Endothelial cell of umbilical vein (primary cell): ENCODE results near the gene FUT2. TPM values are rescaled to one million over a fixed set of nuclear protein-coding genes. Genes with fewer than 3 reads are reported as not detected.

Source experiments
- BruUV-seq: library from RNA; stranded (reverse); fragments of 400-500 nt; replicated peaks from 2 replicates; lab custom pipeline; 2021; lab: Mats Ljungman, UMichigan
- CTCF ChIA-PET: fragments of 300-600, 350-600 bp; sonication (Branson Sonifier 250); formaldehyde crosslinking; loops from one replicate; lab custom pipeline; 2021; ENCODE audit warnings: antibody characterized with exemption, inconsistent platforms; lab: Charles Lee
- POLR2A ChIA-PET: fragments of 300-600, 350-600 bp; sonication (Branson Sonifier 250); formaldehyde crosslinking; loops from one replicate; lab custom pipeline; 2021; ENCODE audit warnings: antibody characterized with exemption, inconsistent platforms; lab: Charles Lee
- DNase-seq: peaks from one replicate; pipeline ENCODE4 v3.0.0-alpha.2; 2011; ENCODE audit warnings: low read depth, low spot score
- FAIRE-seq: peaks from 2 replicates; lab custom pipeline; 2011; peaks lifted over from hg19 to GRCh38; lab: Jason Lieb, UNC
- H2AFZ ChIP-seq: 2 replicates; pipeline ENCODE4 v1.6.0; 2012; ENCODE audit warnings: low read depth, low read length, control low read depth, inconsistent platforms
- H3K27ac ChIP-seq: 2 replicates; pipeline ENCODE4 v1.5.1; 2011; ENCODE audit warnings: low read depth, mild to moderate bottlenecking, control low read depth, low read length, moderate library complexity; ENCODE audit not compliant: insufficient read depth
- H3K27me3 ChIP-seq, 2 experiments: 2 replicates each; pipeline versions ENCODE4 v1.6.0 to v1.6.1; 2011; ENCODE audit warnings: low read length in 2 of 2, mixed read lengths in 1 of 2; ENCODE audit not compliant: control insufficient read depth in 2 of 2, insufficient read depth in 2 of 2
- H3K36me3 ChIP-seq, 2 experiments: 2 replicates in 1 of 2; 3 replicates in 1 of 2; pipeline ENCODE4 v1.5.1; 2011; ENCODE audit warnings: low read length in 2 of 2, mild to moderate bottlenecking in 1 of 2, moderate library complexity in 1 of 2; ENCODE audit not compliant: control insufficient read depth in 2 of 2, insufficient read depth in 2 of 2; ENCODE audit errors: extremely low read depth in 1 of 2
- H3K4me1 ChIP-seq: 3 replicates; pipeline ENCODE4 v1.5.1; 2011; ENCODE audit warnings: mild to moderate bottlenecking, low read length; ENCODE audit not compliant: control insufficient read depth, insufficient read depth; ENCODE audit errors: extremely low read depth
- H3K4me2 ChIP-seq: 2 replicates; pipeline ENCODE4 v1.6.1; 2011; ENCODE audit warnings: low read length, control low read depth, mixed read lengths; ENCODE audit not compliant: insufficient read depth
- H3K4me3 ChIP-seq, 3 experiments: fragments of 200-600 bp in 1 of 3; sonication (generic), shearing (Covaris generic) in 1 of 3; replicated peaks in 1 of 3; 2 replicates each; pipeline ENCODE4 v1.5.1; 2011 to 2016; ENCODE audit warnings: control low read depth in 3 of 3, low read length in 3 of 3, mild to moderate bottlenecking in 2 of 3, inconsistent platforms in 1 of 3, low read depth in 1 of 3, moderate library complexity in 1 of 3; ENCODE audit not compliant: insufficient read depth in 1 of 3
- H3K79me2 ChIP-seq: 2 replicates; pipeline ENCODE4 v1.6.0; 2012; ENCODE audit warnings: low read length, inconsistent platforms; ENCODE audit not compliant: control insufficient read depth, insufficient read depth
- H3K9ac ChIP-seq: replicated peaks from 2 replicates; pipeline ENCODE3; 2011; ENCODE audit warnings: low read length, control low read depth; ENCODE audit not compliant: insufficient read depth; ENCODE audit errors: extremely low read depth
- H3K9me1 ChIP-seq: replicated peaks from 3 replicates; pipeline ENCODE4 v1.6.0; 2011; ENCODE audit warnings: mild to moderate bottlenecking, low read length; ENCODE audit not compliant: control insufficient read depth, insufficient read depth; ENCODE audit errors: extremely low read depth
- H3K9me3 ChIP-seq: replicated peaks from 2 replicates; pipeline ENCODE4 v1.5.1; 2012; ENCODE audit warnings: low read length, inconsistent platforms; ENCODE audit not compliant: control insufficient read depth, insufficient read depth
- H4K20me1 ChIP-seq: replicated peaks from 2 replicates; pipeline ENCODE3; 2011; ENCODE audit warnings: mild to moderate bottlenecking, low read length; ENCODE audit not compliant: control insufficient read depth, insufficient read depth; ENCODE audit errors: extremely low read depth
- EZH2 ChIP-seq: IDR thresholded peaks from 2 replicates; pipeline ENCODE4 v1.6.1; 2012; ENCODE audit warnings: borderline replicate concordance, low read depth, mild to moderate bottlenecking, moderate library complexity, low read length, inconsistent platforms; ENCODE audit not compliant: severe bottlenecking
- FOS ChIP-seq: IDR thresholded peaks from 2 replicates; pipeline ENCODE4 v1.6.1; 2011; ENCODE audit warnings: mild to moderate bottlenecking, low read length, moderate library complexity, borderline replicate concordance; ENCODE audit not compliant: insufficient read depth
- GATA2 ChIP-seq: IDR thresholded peaks from 2 replicates; pipeline ENCODE4 v1.7.0; 2011; ENCODE audit warnings: low read depth, mild to moderate bottlenecking, moderate library complexity, mixed read lengths, low read length; ENCODE audit not compliant: insufficient read length, insufficient read depth
- JUN ChIP-seq: IDR thresholded peaks from 2 replicates; pipeline ENCODE4 v1.6.1; 2011; ENCODE audit warnings: borderline replicate concordance, low read depth; ENCODE audit not compliant: insufficient read length, insufficient read depth
- MAX ChIP-seq: IDR thresholded peaks from 2 replicates; pipeline ENCODE4 v1.6.1; 2011; ENCODE audit not compliant: insufficient read depth, insufficient read length
- MYC ChIP-seq: IDR thresholded peaks from one replicate; pipeline ENCODE4 v1.6.1; 2011; ENCODE audit warnings: mild to moderate bottlenecking, low read depth, low read length
- POLR2A ChIP-seq: IDR thresholded peaks from 2 replicates; pipeline ENCODE4 v1.6.1; 2012; ENCODE audit warnings: low read depth, mild to moderate bottlenecking, control low read depth, low read length
- POLR2AphosphoS5 ChIP-seq: IDR thresholded peaks from 2 replicates; pipeline ENCODE4 v1.6.1; 2012; ENCODE audit warnings: low read depth, mild to moderate bottlenecking, control low read depth, low read length, moderate library complexity; ENCODE audit not compliant: insufficient read depth
- dilution Hi-C: fragments of 300-500 bp; cut with MboI; formaldehyde crosslinking; loops from one replicate; pipeline ENCODE4 v1.15.0; 2019; ENCODE audit warnings: low sequenced_read_pairs; ENCODE audit not compliant: extremely low pct_ligation_motif_present
- intact Hi-C: fragments of 100-400 bp; cut with micrococcal nuclease; formaldehyde crosslinking; loops from one replicate; pipeline ENCODE4 v1.10.0; 2022
- polyA plus RNA-seq, 4 experiments: library from polyadenylated mRNA; depleted of rRNA in 3 of 4; stranded (reverse) in 3 of 4; unstranded in 1 of 4; fragments of >200 nt; gene quantifications; 2 replicates each; pipeline versions ENCODE4 v1.2.1 to v1.2.3, GENCODE V29; 2011 to 2012; ENCODE audit warnings: missing spikeins in 1 of 4
- total RNA-seq: library from RNA; stranded (reverse); gene quantifications from 2 replicates; pipeline ENCODE4 v1.2.3, GENCODE V29; 2021
- TF ChIP-seq, protein P1 (sequence below), 2 donors: IDR thresholded peaks; 1 replicate in 1 of 2; 2 replicates in 1 of 2; pipeline ENCODE4 v1.5.1; 2011; ENCODE audit warnings: low read length in 2 of 2, mild to moderate bottlenecking in 2 of 2, moderate library complexity in 2 of 2, control low read depth in 1 of 2, inconsistent platforms in 1 of 2, low read depth in 1 of 2; ENCODE audit not compliant: insufficient read depth in 1 of 2; ENCODE audit errors: extremely low read depth in 1 of 2

FUT2 gene
- total and polyA plus RNA-seq, 2 donors (not counting 3 experiments of a cell fraction or from before 2014, with no cell fraction given), result not detected

DNA sequence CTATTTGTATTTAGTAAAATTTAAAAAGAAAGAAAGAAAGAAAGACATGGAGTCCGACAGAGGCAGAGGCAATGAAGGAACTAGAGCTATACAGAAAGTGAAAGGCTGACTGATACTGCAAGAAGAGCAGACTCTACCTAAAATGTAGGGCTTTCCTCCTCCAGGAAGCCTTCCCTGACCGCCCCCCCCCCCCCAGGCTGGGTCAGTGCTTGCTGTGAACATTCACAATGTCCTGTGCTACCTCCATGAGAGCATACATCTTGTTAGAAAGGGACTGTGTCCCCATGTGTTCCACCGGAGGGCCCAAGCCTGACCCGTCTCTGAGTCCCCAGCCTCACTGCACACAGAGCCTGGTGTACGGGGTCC lies 44.1 kb upstream of the FUT2 start:
- H3K36me3 ChIP-seq, result no peaks in the 10 kb centered on the region
- no peaks in the 10 kb centered on the region for H3K27me3 ChIP-seq
- H3K9me3 ChIP-seq, result no peaks in the 10 kb centered on the region
- dilution Hi-C loops (no loop called here), intact Hi-C loops (no loop called here)
- no peak overlapping the region for H3K4me3 ChIP-seq
- no peaks in the 10 kb centered on the region for H4K20me1 ChIP-seq
- no peak overlapping the region for H3K4me2 ChIP-seq
- BruUV-seq, result no TSS peak
- H3K27ac ChIP-seq, result no peak overlapping the region
- H2AFZ ChIP-seq, result no peak overlapping the region
- H3K4me1 ChIP-seq, result peaks cover 5% of the 10 kb centered on the region
- no peak for DNase-seq
- H3K9me1 ChIP-seq, result no peaks in the 10 kb centered on the region
- H3K9ac ChIP-seq, result no peak overlapping the region
- no peak for TF ChIP-seq JUN
- TF ChIP-seq POLR2A, result no peak
- no peak for TF ChIP-seq FOS
- TF ChIP-seq MYC, result no peak
- TF ChIP-seq POLR2AphosphoS5, result no peak
- no peak for TF ChIP-seq MAX
- TF ChIP-seq GATA2, result no peak
- TF ChIP-seq, protein P1, sequence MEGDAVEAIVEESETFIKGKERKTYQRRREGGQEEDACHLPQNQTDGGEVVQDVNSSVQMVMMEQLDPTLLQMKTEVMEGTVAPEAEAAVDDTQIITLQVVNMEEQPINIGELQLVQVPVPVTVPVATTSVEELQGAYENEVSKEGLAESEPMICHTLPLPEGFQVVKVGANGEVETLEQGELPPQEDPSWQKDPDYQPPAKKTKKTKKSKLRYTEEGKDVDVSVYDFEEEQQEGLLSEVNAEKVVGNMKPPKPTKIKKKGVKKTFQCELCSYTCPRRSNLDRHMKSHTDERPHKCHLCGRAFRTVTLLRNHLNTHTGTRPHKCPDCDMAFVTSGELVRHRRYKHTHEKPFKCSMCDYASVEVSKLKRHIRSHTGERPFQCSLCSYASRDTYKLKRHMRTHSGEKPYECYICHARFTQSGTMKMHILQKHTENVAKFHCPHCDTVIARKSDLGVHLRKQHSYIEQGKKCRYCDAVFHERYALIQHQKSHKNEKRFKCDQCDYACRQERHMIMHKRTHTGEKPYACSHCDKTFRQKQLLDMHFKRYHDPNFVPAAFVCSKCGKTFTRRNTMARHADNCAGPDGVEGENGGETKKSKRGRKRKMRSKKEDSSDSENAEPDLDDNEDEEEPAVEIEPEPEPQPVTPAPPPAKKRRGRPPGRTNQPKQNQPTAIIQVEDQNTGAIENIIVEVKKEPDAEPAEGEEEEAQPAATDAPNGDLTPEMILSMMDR (IDR thresholded peaks at IDR 0.05; ENCODE audit: extremely low read depth in 1 of 2, insufficient read depth in 1 of 2, low read depth in 1 of 2, low read length in 2 of 2), result no peak
- no peak for TF ChIP-seq EZH2
- no peak for FAIRE-seq
- CTCF ChIA-PET, result no interaction called here
- POLR2A ChIA-PET, result no interaction called here
- no peaks in the 10 kb centered on the region for H3K79me2 ChIP-seq
